Brain microvascular endothelial cell (primary cell): ENCODE results near the gene TRPV5.

Experiments
- DNase-seq: peaks from one replicate; pipeline ENCODE4 v3.0.0-alpha.2; 2020
- H3K27ac ChIP-seq: fragments of 250-450 bp; sonication (Bioruptor Pico); 2 replicates; pipeline ENCODE4 v1.5.1; 2020; ENCODE audit warnings: mild to moderate bottlenecking, moderate library complexity
- H3K27me3 ChIP-seq: fragments of 250-450 bp; sonication (Bioruptor Pico); replicated peaks from 2 replicates; pipeline ENCODE4 v1.5.1; 2020; ENCODE audit warnings: mild to moderate bottlenecking
- H3K36me3 ChIP-seq: fragments of 250-450 bp; sonication (Bioruptor Pico); replicated peaks from 2 replicates; pipeline ENCODE4 v1.5.1; 2020; ENCODE audit warnings: mild to moderate bottlenecking
- H3K4me3 ChIP-seq: 2 replicates; pipeline ENCODE4 v1.5.1; 2011; ENCODE audit warnings: low read depth, mild to moderate bottlenecking, control low read depth, low read length, moderate library complexity
- CTCF ChIP-seq: IDR thresholded peaks from 2 replicates; pipeline ENCODE4 v1.5.1; 2011; ENCODE audit warnings: low read depth, mild to moderate bottlenecking, moderate library complexity, low read length, control low read depth, inconsistent platforms; ENCODE audit errors: missing control alignments
- in situ Hi-C: cut with HindIII; loops from 2 replicates; pipeline ENCODE4 v1.10.0; 2017; ENCODE audit warnings: low sequenced_read_pairs, low pct_ligation_motif_present

The TRPV5 gene

DNA sequence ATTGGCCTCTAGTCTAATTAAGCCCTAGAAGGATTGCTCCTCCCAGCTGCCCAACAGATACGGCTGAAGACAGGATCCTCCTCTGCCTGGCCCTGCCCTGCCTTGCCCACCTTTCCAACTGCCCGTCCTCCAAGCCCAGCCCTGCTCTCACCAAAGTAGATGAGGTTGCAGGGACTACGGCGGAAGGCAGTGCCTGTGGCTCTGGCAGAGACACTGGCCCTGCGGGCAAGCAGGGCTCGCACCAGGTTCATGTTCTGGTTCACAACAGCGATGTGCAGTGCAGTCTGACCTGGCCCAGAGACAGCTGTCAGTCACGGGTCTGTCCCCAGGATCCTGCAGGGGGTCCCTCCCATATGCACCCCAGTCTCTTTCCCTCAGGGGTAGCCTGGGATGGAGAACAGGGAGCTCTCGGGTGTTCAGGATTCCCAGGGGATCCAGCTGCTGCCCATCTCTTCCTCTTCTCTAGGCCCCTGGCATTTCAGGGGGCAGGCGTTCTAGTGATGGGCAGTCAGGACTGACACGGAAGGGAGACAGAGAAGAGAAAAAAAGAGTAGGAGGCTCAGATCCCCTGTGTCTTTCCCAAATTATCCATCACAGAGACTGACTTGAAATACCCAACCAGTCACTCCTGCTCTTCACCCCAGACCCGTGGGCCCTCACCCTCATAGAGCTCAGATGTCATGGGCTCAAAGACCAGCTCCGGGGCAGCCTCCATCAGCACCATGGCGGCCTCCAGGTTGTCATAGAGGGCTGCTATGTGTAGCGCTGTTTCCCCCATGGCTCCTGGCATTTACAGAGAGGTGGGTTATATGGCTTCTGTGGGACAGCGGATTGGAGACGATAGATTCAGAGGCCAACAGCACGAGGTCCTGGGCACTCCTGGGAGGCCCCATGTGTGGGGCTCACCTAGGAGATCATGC is 56.3 kb downstream of the TRPV5 start:
- no peak for TF ChIP-seq CTCF
- Histone ChIP-seq H3K36me3 (no peaks in the 10 kb centered on the region), H3K27me3 (peaks cover 10% of the 10 kb centered on the region), H3K27ac (no peak overlapping the region), H3K4me3 (no peak overlapping the region)
- in situ Hi-C loops: no loop called here
- DNase-seq: no peak

DNA sequence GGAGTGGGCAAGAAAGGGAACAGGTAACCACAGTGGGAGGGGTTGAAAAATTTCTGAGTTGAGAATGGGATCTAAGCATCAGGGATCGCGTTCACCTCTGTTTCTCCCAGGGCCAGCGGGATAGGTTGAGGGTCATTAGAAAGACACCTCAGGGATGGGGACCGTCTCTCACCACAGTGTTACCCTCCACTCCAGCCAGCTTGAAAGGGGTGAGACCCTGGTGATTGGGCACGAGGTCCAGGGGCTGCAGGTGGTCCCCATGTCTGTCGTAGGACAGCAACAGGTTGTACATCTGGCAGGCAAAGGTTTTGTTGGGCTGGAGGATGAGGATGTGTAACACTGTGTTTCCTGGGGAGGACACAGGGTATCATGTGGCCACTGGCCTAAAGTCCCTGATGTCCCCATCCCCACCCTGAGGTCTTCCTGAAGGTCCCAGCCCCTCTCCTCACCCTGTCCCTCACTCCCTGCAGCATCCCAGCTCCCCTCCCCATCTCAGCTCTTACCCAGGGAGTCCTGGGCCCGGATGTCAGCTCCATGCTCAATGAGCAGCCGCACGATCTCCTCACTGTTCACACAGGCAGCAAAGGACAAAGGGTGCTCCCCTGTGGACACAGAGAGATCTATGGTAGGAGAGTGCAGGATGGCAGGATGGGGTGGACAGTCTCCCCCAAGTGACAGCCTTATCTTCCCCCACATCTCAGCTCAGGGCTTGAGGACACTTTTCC is 57.1 kb downstream of the TRPV5 start:
- no peak overlapping the region for H3K4me3 ChIP-seq
- H3K27me3 ChIP-seq: peaks cover 5% of the 10 kb centered on the region
- H3K27ac ChIP-seq: no peak overlapping the region
- DNase-seq: no peak
- in situ Hi-C loops: no loop called here
- TF ChIP-seq CTCF: no peak
- no peaks in the 10 kb centered on the region for H3K36me3 ChIP-seq

- no peak for DNase-seq
- peaks cover 5% of the 10 kb centered on the region for H3K27me3 ChIP-seq
- no peak overlapping the region for H3K4me3 ChIP-seq
- in situ Hi-C loops: no loop called here
- no peaks in the 10 kb centered on the region for H3K36me3 ChIP-seq
- H3K27ac ChIP-seq: no peak overlapping the region
- TF ChIP-seq CTCF: no peak
Observed at GRCh38 chr7:142875456-142875855, 58.1 kb downstream of the TRPV5 start.

- H3K4me3 ChIP-seq: no peak overlapping the region
- TF ChIP-seq CTCF: no peak
- no peaks in the 10 kb centered on the region for H3K36me3 ChIP-seq
- peaks cover 2% of the 10 kb centered on the region for H3K27me3 ChIP-seq
- no peak for DNase-seq
- H3K27ac ChIP-seq: no peak overlapping the region
- in situ Hi-C loops: no loop called here
Observed at GRCh38 chr7:142874837-142875236, 58.7 kb downstream of the TRPV5 start.

DNA sequence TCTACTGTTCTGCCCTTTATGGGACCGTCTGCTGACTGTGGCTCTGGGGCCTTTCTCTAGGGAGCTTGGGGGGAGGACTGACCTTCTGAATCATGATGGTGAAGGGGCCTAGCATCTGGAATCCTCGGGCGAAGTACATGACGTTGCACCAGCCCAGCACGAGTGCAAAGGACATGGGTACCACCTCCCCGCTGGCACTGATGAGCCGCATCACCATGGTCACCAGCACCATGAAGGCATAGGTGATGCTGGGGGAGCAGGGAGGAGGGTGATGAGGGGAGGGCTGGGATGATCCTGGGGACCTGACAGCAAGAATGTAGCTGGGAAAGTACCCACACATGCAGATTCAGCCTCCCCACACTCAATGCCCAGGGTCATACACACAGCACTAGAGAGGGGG is 59.1 kb downstream of the TRPV5 start:
- Histone ChIP-seq H3K36me3 (no peaks in the 10 kb centered on the region), H3K27me3 (no peaks in the 10 kb centered on the region), H3K4me3 (no peak overlapping the region), H3K27ac (no peak overlapping the region)
- in situ Hi-C loops: no loop called here
- no peak for TF ChIP-seq CTCF
- no peak for DNase-seq
